GM18508 (cell line): Measurements from ENCODE around the gene SMTNL1.

Experiments used
- ATAC-seq: cut with Tn5 transposase; IDR thresholded peaks from one replicate; pipeline ENCODE4 v1.9.1; 2021; ENCODE audit warnings: moderate number of reproducible peaks; ENCODE audit not compliant: insufficient read depth, unreplicated experiment

Gene SMTNL1

GRCh38 chr11:57543593-57543992 lies 6.2 kb downstream of the SMTNL1 start:
- ATAC-seq = no peak

GRCh38 chr11:57544566-57544965 lies 7.2 kb downstream of the SMTNL1 start:
- no peak for ATAC-seq

- no peak for ATAC-seq
These were observed 8.5 kb downstream of the SMTNL1 start for GRCh38 chr11:57545883-57546282.

- ATAC-seq = no peak
These were observed 9.1 kb downstream of the SMTNL1 start for GRCh38 chr11:57546451-57546850.

- ATAC-seq = peak; percentile 47
These were observed 9.6 kb downstream of the SMTNL1 start for GRCh38 chr11:57546869-57547475.

- ATAC-seq = peak; percentile 84
These were observed 10.5 kb downstream of the SMTNL1 start for GRCh38 chr11:57547854-57548377.

- ATAC-seq = no peak
These were observed 12.6 kb downstream of the SMTNL1 start for GRCh38 chr11:57549983-57550382.

GRCh38 chr11:57551941-57552340 lies 14.5 kb downstream of the SMTNL1 start:
- no peak for ATAC-seq

- ATAC-seq = no peak
These were observed 15.1 kb downstream of the SMTNL1 start for GRCh38 chr11:57552479-57552878.

GRCh38 chr11:57555393-57555792 lies 18.0 kb downstream of the SMTNL1 start:
- ATAC-seq = no peak

- no peak for ATAC-seq
These were observed 18.6 kb downstream of the SMTNL1 start for GRCh38 chr11:57556041-57556440.

GRCh38 chr11:57560146-57560545 lies 22.8 kb downstream of the SMTNL1 start:
- no peak for ATAC-seq

GRCh38 chr11:57562596-57562995 lies 25.2 kb downstream of the SMTNL1 start:
- ATAC-seq = no peak

GRCh38 chr11:57566005-57566904 lies 28.9 kb downstream of the SMTNL1 start:
- ATAC-seq = peak; percentile 72

- no peak for ATAC-seq
These were observed 29.6 kb downstream of the SMTNL1 start for GRCh38 chr11:57566905-57567514.

- peak; percentile 10 for ATAC-seq
These were observed 30.3 kb downstream of the SMTNL1 start, which contains the start of gene UBE2L6 for GRCh38 chr11:57567515-57568329. Gene UBE2L6 (minus strand): TSS chr11:57567672. CDS start chr11:57567611, 61 bp downstream.

- ATAC-seq = peak; percentile 58
These were observed 31.0 kb downstream of the SMTNL1 start for GRCh38 chr11:57568330-57568766.

- ATAC-seq = no peak
These were observed 34.2 kb downstream of the SMTNL1 start for GRCh38 chr11:57571606-57572005.

- no peak for ATAC-seq
These were observed 36.7 kb downstream of the SMTNL1 start for GRCh38 chr11:57574061-57574460.

GRCh38 chr11:57584341-57584740 lies 46.9 kb downstream of the SMTNL1 start:
- no peak for ATAC-seq
